ENCODE results near the gene GEMIN8.

DNA sequence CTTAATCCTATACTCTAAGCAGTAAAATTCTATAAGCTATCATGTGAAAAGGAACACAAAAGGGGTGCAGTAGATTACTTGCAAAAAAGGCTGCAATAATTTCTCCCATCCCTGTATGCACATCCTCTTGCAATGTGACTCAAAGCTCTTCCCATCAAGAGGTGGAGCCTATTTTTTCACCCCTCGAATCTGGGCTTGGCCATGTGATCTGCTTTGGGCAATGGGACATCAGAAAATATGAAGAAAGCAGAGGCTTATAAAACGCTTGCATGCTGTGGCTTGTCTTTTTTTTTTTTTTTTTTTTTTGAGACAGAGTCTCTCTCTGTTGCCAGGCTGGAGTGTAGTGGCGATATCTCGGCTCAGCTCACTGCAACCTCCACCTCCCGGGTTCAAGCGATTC lies 33.0 kb downstream of the GEMIN8 start:
- no peak for TF ChIP-seq POLR2A (IDR thresholded peaks at IDR 0.05; ENCODE audit: control extremely low read depth in 1 of 2, low read depth in 2 of 2, low read length in 2 of 2)
- TF ChIP-seq EZH2 (IDR thresholded peaks at IDR 0.05; ENCODE audit: low read depth, low read length, severe bottlenecking): no peak
- TF ChIP-seq FOSL1 (IDR thresholded peaks at IDR 0.05; ENCODE audit: insufficient read depth, low read depth, low read length): no peak
- TF ChIP-seq, protein P1, sequence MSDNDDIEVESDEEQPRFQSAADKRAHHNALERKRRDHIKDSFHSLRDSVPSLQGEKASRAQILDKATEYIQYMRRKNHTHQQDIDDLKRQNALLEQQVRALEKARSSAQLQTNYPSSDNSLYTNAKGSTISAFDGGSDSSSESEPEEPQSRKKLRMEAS (IDR thresholded peaks at IDR 0.05): no peak
- TF ChIP-seq, protein P2, sequence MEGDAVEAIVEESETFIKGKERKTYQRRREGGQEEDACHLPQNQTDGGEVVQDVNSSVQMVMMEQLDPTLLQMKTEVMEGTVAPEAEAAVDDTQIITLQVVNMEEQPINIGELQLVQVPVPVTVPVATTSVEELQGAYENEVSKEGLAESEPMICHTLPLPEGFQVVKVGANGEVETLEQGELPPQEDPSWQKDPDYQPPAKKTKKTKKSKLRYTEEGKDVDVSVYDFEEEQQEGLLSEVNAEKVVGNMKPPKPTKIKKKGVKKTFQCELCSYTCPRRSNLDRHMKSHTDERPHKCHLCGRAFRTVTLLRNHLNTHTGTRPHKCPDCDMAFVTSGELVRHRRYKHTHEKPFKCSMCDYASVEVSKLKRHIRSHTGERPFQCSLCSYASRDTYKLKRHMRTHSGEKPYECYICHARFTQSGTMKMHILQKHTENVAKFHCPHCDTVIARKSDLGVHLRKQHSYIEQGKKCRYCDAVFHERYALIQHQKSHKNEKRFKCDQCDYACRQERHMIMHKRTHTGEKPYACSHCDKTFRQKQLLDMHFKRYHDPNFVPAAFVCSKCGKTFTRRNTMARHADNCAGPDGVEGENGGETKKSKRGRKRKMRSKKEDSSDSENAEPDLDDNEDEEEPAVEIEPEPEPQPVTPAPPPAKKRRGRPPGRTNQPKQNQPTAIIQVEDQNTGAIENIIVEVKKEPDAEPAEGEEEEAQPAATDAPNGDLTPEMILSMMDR (IDR thresholded peaks at IDR 0.05; ENCODE audit: control extremely low read depth in 1 of 3, insufficient read depth in 1 of 3, low read depth in 1 of 3, low read length in 3 of 3): no peak
- no peak for TF ChIP-seq ZNF274 (IDR thresholded peaks at IDR 0.05; ENCODE audit: borderline replicate concordance, extremely low read depth, low read length)
- TF ChIP-seq EP300 (IDR thresholded peaks at IDR 0.05; ENCODE audit: borderline replicate concordance in 1 of 2, low read depth in 2 of 2, low read length in 2 of 2): no peak
- no peak for TF ChIP-seq EGR1 (IDR thresholded peaks at IDR 0.05; ENCODE audit: borderline replicate concordance, low read depth, low read length)

Measured in H1 (cell line).